NB4 (cell line): ENCODE data around the gene CREB5.
"Not testable (repeated sequence)": the region's sequence is repeated elsewhere in the genome, so short reads cannot be mapped to it uniquely, and the experiment has no call there.

Source experiments
- DNase-seq: peaks from one replicate; pipeline ENCODE4 v3.0.0; 2010; ENCODE audit warnings: low read depth
- H3K4me3 ChIP-seq: one replicate; pipeline ENCODE4 v1.5.1; 2011; ENCODE audit warnings: mild to moderate bottlenecking, low read depth, low read length, moderate library complexity
- MYC ChIP-seq: IDR thresholded peaks from 2 replicates; pipeline ENCODE4 v1.6.1; 2011; ENCODE audit warnings: low read depth, low read length
- POLR2A ChIP-seq: IDR thresholded peaks from 2 replicates; pipeline ENCODE4 v1.6.1; 2011; ENCODE audit warnings: mild to moderate bottlenecking; ENCODE audit not compliant: insufficient read length; ENCODE audit errors: extremely low read depth
- TF ChIP-seq, protein P1 (sequence below): IDR thresholded peaks from 2 replicates; pipeline ENCODE4 v1.6.1; 2011; ENCODE audit warnings: low read depth, low read length
- TF ChIP-seq, protein P2 (sequence below): IDR thresholded peaks from one replicate; pipeline ENCODE4 v1.5.1; 2012; ENCODE audit warnings: low read depth, low read length

The CREB5 gene

GRCh38 chr7:28606421-28606820, 194.1 kb downstream of the CREB5 start:
- DNase-seq = no peak
- no peak overlapping the region for H3K4me3 ChIP-seq
- TF ChIP-seq POLR2A (no peak), MYC (no peak)
- TF ChIP-seq, protein P1, sequence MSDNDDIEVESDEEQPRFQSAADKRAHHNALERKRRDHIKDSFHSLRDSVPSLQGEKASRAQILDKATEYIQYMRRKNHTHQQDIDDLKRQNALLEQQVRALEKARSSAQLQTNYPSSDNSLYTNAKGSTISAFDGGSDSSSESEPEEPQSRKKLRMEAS = no peak
- TF ChIP-seq, protein P2, sequence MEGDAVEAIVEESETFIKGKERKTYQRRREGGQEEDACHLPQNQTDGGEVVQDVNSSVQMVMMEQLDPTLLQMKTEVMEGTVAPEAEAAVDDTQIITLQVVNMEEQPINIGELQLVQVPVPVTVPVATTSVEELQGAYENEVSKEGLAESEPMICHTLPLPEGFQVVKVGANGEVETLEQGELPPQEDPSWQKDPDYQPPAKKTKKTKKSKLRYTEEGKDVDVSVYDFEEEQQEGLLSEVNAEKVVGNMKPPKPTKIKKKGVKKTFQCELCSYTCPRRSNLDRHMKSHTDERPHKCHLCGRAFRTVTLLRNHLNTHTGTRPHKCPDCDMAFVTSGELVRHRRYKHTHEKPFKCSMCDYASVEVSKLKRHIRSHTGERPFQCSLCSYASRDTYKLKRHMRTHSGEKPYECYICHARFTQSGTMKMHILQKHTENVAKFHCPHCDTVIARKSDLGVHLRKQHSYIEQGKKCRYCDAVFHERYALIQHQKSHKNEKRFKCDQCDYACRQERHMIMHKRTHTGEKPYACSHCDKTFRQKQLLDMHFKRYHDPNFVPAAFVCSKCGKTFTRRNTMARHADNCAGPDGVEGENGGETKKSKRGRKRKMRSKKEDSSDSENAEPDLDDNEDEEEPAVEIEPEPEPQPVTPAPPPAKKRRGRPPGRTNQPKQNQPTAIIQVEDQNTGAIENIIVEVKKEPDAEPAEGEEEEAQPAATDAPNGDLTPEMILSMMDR = no peak

DNA sequence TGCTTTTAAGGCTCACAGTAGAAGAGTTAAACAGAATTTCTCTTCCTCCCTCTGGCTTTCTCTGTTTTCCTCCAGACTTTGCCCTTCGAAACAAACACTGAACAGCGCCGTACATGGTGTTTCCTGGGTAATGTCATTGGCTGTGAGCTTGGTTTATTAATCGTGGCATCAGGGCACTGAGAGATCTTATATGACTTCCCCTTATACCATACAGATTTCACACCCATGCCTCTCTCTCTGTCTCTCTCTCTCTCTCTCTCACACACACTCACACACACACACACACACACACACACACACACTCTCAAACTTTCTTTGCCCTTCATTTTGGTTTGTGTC, 195.5 kb downstream of the CREB5 start:
- no peak for TF ChIP-seq MYC
- TF ChIP-seq, protein P1 = no peak
- TF ChIP-seq POLR2A = no peak
- TF ChIP-seq, protein P2 = no peak
- no peak for DNase-seq
- H3K4me3 ChIP-seq = no peak overlapping the region

DNA sequence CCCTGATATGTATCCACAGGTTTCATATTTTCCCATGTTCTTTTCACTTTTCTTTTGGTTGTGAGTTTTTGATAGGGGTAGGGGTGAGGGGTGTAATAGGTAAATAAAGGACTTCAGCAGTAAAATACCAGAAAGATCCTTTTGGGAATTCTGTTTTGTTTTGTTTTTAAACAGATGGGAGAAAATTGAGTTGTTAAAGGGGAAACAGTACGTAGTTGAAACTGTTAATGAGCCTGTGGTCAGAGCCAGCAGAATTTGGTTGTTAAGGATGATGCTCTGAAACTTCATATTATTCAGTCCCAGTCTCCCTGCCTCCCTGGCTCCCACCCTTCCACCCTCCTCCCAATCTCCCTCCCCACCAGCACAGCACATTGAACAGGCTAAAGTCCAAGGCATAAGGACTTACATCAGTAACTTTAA, 195.9 kb downstream of the CREB5 start:
- TF ChIP-seq MYC (no peak), POLR2A (no peak)
- TF ChIP-seq, protein P1 = no peak
- TF ChIP-seq, protein P2 = no peak
- DNase-seq = no peak
- no peak overlapping the region for H3K4me3 ChIP-seq

DNA sequence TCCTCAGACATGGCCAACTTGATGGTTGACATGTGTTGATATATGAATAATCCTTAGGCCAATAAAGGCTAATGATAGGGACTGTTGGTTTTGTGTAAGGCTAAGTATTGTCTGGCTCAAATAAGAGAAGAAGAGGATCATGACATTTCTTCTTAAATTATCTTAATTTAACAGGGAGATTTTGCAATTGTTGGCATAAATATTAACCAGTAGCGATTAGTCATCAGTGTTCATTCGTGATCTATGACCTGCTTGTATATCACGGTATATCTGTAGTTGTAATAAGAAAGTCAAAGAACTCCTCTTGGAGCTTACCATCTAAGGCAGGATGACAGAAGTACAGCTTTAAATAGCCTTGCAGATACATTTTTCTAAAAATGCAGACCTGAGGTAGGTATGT, 196.4 kb downstream of the CREB5 start:
- no peak for DNase-seq
- TF ChIP-seq, protein P1 = no peak
- TF ChIP-seq POLR2A (no peak), MYC (no peak)
- TF ChIP-seq, protein P2 = no peak
- H3K4me3 ChIP-seq = no peak overlapping the region

DNA sequence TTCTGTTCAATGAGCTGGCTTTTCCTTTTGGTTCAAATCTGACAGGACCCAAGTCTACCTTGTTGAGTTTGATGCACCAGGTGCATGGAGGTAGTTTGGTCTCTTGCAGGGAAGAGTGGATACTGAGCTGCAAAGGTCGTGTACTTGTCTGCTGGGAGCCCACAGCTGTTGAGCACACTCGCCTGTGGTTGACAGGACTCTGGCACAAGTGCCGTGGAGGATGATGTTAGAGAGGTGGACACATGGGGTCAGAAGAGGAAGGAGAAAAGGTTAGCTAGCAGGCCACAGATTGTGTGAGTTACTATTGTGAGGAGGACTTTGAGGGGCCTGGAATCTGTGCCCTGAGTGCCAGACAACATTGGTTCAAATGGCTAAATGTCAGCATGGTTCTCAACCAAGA, 197.3 kb downstream of the CREB5 start:
- no peak for TF ChIP-seq POLR2A
- TF ChIP-seq, protein P2 = no peak
- no peak for TF ChIP-seq MYC
- TF ChIP-seq, protein P1 = no peak
- DNase-seq = no peak
- H3K4me3 ChIP-seq = no peak overlapping the region

DNA sequence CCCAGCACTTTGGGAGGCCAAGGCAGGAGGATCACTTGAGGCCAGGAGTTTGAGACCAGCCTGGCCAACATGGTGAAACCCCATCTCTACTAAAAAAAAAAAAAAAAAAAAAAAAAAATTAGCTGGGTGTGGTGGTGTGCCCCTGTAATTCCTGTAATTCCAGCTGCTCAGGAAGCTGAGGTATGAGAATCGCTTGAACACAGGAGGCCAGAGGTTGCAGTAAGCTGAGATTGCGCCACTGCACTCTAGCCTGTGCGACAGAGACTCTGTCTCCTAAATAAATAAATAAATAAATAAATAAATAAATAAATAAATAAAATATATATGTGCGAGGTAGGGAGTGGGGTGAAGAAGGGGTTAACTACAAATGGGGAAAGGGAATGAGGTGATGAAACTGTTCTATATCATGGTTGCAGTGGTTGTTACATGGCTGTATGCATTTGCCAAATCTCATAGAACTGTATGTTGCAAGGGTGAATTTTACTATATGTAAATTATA, 199.1 kb downstream of the CREB5 start:
- not testable (repeated sequence) for H3K4me3 ChIP-seq, DNase-seq
